ENCODE results near the gene ENTPD2. TPM values are rescaled to one million over a fixed set of nuclear protein-coding genes. Genes with fewer than 3 reads are reported as not detected.

The ENTPD2 gene
- total RNA-seq, result not detected

DNA sequence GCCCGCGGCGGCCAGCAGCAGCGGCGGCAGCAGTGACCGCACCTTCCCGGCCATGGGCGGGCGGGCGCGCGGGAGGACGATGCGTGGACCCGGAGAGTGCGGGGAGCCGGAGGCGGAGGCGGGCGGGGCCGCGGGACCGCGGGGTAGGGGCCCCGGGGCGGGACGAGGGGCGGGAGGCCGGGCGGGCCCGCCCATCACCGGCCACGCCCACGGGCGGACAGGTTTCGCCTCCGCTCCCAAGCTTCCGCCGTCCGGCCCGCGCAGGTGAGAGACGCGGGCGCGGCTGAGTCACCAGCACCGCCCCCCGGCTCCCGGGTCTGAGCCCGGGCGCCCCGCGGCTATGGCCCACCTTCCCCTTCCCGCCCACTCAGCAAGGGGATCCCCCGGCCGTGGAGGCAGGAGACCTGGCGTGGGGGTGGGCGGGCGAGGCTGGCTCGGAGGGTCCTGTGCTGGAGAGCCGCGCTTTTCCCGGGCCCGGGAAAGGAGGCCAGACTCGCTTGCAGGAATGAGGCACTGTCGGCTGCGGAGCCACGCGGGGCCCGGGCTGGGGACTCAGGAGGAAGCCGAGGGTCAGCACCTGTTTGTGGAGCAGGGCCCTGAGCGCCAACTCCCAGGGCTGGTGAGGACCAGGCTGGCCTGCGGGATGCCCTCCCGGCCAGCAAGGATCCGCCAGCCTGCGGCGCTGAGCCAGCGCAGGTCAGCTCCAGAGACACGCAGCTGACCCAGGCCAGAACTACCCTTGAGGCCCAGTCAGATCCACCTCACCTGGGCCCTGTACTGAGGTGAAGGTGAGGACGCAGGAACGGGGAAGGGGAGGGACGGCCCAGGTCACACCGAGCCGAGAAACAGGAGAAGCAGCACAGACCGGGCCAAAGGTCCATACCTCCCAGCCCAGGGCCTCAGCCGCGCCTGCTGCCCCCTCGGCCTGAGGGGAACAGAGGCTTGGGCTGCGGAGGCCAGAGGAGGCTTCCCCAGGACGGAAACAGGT lies at the start of gene ENTPD2:
Gene ENTPD2 (minus strand): TSS at position 118 of the 988 bp plus-strand sequence. CDS start 64 bp downstream, at position 54.
- Mint-ChIP-seq H3K9me3 (no peaks in the 10 kb centered on the region), H3K4me3 (no peak within 1 kb of the TSS), H3K27ac (no peak within 1 kb of the TSS), H3K36me3 (no peaks in the 10 kb centered on the region), H3K27me3 (peaks cover 8 to 11% of the 10 kb centered on the region in 2 donors), H3K4me1 (ENCODE audit: low read depth in 2 of 2) (peaks cover 0 to 6% of the 10 kb centered on the region in 2 donors)
- ATAC-seq (peak; percentile 42 to 75), DNase-seq (ENCODE audit: low spot score) (no peak)

DNA sequence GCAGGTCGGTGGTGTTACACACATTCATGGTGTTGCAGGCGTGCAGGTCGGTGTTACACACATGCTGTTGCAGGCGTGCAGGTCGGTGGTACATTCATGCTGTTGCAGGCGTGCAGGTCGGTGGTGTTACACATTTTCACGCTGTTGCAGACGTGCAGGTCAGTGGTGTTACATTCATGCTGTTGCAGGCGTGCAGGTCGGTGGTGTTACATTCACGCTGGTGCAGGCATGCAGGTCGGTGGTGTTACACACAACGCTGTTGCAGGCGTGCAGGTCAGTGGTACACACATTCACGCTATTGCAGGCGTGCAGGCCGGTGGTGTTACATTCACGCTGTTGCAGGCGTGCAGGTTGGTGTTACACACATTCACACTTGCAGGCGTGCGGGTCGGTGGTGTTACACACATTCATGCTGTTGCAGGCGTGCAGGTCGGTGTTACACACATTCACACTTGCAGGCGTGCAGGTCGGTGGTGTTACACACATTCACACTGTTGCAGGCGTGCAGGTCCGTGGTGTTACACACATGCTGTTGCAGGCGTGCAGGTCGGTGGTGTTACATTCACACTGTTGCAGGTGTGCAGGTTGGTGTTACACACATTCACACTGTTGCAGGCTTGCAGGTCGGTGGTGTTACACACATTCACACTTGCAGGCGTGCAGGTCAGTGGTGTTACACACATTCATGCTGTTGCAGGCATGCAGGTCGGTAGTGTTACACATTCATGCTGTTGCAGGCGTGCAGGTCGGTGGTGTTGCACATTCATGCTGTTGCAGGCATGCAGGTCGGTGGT lies 49.5 kb upstream of the ENTPD2 start:
- Mint-ChIP-seq H3K4me3 (no peak overlapping the region), H3K4me1 (ENCODE audit: low read depth in 2 of 2) (peaks cover 0 to 4% of the 10 kb centered on the region in 2 donors), H3K36me3 (peaks cover 7% of the 10 kb centered on the region), H3K27me3 (no peaks in the 10 kb centered on the region), H3K27ac (no peak overlapping the region), H3K9me3 (no peaks in the 10 kb centered on the region)
- ATAC-seq (no peak), DNase-seq (ENCODE audit: low spot score) (no peak)

DNA sequence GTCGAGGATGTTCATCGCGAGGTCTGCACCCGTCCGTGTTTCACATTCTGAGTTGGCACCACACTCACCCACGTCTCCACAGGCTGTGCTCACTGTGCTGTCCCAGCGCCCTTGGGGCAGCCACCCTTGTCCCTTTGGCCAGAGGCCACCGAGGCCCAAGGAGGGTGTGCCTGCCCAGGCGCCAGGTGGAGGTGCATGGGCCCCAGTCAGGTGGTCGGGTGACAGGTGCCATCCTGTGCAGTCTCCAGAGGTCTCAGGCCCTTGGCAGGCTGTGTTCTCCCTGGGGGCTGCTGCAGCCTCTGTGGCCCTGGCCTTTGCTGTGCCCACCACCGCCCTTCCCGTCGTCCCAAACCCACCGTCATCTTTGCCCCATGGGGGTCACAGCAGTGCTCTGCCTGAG lies 45.4 kb upstream of the ENTPD2 start:
- Mint-ChIP-seq H3K9me3 (no peaks in the 10 kb centered on the region), H3K27ac (no peak overlapping the region), H3K4me3 (no peak overlapping the region), H3K36me3 (peaks cover 6% of the 10 kb centered on the region), H3K4me1 (ENCODE audit: low read depth in 2 of 2) (peaks cover 17% of the 10 kb centered on the region in 2 donors), H3K27me3 (no peaks in the 10 kb centered on the region)
- DNase-seq (ENCODE audit: low spot score) (no peak), ATAC-seq (no peak)

DNA sequence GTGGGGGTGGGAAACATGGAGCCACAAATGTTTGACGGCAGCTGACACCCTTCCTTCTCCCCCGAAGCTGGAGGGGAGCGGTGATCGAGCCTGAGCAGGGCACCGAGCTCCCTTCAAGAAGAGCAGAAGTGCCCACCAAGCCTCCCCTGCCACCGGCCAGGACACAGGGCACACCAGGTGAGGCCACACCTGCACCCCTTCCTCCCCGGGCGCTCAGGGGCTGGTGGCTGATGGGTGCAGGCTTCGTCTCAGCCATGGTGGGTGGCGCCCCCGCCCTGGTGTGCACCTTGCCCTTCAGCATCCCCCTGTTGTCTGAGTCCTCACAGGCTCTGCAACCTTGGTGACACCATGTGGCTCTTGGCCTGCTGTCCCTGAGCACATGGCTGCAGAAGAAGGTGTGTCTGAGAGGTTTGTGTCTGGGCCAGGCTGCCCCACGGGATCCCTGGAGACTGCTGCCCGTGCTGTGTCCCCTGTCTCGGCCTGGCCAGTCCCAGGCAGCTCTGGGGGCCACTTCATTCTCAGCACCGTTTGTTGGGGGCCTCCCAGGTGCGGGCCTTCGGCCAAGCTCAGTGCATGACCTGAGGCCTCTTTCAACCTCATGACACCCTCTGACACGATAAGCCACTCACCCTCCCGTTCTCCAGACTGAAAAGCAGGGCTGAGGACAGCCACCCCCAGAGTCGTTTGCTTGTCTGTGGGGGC lies 44.1 kb upstream of the ENTPD2 start:
- no peaks in the 10 kb centered on the region for H3K9me3 Mint-ChIP-seq
- no peak for ATAC-seq
- H3K27ac Mint-ChIP-seq, result no peak overlapping the region
- no peaks in the 10 kb centered on the region for H3K27me3 Mint-ChIP-seq
- H3K36me3 Mint-ChIP-seq, result no peaks in the 10 kb centered on the region
- H3K4me3 Mint-ChIP-seq, result no peak overlapping the region
- no peak for DNase-seq (ENCODE audit: low spot score)
- H3K4me1 Mint-ChIP-seq (ENCODE audit: low read depth in 2 of 2), result peaks cover 17% of the 10 kb centered on the region in 2 donors

DNA sequence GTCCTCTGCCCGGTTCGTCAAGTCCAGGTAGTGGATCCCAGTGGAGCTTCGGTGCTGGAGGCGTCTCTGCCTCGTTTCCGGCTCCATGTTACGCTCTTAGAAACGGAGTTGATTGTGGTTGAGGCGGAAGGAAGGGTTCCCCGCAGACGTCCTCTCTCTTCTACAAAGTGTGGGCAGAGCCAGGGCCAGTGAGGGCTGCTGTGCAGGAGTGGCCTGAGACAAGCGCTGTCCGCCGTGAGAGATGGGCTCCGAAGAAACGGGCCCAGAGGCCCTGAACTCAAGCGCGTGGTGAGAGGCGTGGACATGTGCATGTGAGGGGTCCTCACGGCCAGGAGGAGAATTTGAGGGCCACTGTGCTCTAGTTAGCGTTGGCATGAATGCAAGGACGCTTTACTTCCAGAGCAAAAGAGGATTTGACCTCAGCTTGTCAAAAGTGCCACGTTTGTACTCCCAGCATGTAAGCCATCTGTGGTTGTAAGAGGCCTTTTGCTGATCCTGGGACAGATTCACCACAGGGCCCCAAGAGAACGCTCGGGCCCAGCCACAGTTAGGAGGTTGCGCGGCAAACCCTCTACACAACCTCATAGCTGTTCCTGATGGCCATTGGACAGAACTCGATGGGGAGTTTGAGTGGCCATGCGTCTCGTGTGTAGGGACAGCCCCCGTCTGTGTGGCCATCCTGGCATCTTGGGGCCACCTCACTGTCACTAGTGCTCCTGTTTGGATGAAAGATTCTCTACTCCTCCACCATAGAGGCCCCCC lies 43.1 kb upstream of the ENTPD2 start:
- Mint-ChIP-seq H3K4me1 (ENCODE audit: low read depth in 2 of 2) (peaks cover 17% of the 10 kb centered on the region in 2 donors), H3K27me3 (no peaks in the 10 kb centered on the region), H3K27ac (peak overlapping the region; percentile 83), H3K9me3 (no peaks in the 10 kb centered on the region), H3K4me3 (peak overlapping the region; percentile 82), H3K36me3 (no peaks in the 10 kb centered on the region)
- DNase-seq (ENCODE audit: low spot score) (no peak), ATAC-seq (no peak)

DNA sequence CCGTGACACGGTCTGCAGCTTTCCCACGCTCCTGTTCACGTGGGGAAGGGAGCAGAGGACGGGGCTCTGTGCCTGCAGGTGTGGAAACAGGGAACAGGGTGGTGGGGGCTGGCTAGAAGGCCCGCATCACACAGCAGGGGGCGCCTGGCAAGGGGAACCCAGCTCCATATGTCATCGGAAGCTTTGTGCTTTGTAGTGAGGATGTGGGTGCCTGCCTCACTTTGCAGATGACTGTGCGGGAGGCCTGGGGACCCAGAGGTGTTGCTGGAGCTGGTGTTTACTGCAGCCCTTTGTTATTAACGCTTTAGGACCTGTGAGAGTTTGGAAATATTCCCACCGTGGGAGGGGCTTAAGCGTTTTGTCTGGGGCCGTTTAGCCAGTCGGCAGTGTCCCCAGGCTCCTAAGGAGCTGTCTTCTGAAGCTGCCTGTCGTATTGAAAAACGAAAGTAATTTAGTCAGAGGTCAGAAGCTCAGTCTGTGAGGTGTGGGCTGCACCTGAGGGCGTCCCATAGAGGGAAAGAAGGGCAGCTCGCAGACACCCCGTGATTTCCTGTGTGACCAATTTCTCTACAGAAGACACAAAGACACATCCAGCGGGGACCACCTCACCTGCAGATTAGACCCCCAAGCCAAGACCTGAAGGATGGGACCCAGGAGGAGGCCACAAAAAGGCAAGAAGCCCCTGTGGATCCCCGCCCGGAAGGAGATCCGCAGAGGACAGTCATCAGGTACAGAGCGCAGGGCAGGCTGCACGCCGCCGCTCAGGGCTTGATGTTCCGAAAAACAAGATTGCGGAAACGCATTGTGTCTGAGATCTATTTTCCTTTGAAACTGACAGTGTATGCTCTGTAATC lies 42.0 kb upstream of the ENTPD2 start:
- DNase-seq (ENCODE audit: low spot score) (peak; percentile 87), ATAC-seq (peak; percentile 96 to 97)
- peak overlapping the region; percentile 82 for H3K4me3 Mint-ChIP-seq
- H3K36me3 Mint-ChIP-seq, result no peaks in the 10 kb centered on the region
- H3K27ac Mint-ChIP-seq, result peak overlapping the region; percentile 83
- peaks cover 17 to 20% of the 10 kb centered on the region in 2 donors for H3K4me1 Mint-ChIP-seq (ENCODE audit: low read depth in 2 of 2)
- no peaks in the 10 kb centered on the region for H3K27me3 Mint-ChIP-seq
- no peaks in the 10 kb centered on the region for H3K9me3 Mint-ChIP-seq

DNA sequence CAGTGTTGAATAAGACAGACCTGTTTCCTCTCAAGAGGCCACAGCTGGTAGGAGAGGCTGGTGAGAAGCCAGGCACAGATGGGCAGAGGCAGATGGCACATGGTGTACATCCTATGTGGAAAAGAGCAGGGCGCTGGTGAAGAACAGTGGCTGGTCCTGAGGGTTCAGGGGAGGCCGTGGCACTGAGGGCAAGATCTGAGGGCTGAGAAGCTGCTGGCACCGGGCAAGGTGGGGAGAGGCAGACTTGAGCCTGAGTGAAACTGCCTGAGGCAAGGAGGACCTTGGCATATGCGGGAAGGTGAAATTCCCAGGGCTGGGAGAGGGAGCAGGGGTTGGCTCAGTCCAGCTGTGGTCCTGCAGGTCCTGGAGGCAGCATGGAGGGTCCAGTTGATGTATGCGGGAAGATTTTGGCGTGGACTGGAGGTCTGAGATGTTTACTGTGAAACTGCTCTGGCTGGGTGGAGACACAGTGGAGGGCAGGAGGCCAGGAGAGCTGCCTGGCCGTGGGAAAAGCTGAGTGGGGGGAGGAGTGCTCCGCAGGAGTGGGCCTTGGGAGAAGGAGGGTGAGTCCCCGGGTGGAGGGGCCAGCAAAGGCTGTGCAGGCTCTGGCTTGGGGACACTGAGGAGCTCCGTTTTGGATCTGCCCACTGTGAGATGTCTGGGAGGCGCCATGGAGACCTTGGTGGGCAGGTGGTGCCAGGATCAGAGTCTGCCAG lies 35.5 kb upstream of the ENTPD2 start:
- no peak for ATAC-seq
- Mint-ChIP-seq H3K4me3 (no peak overlapping the region), H3K27ac (peak overlapping the region; percentile 43 to 76)

DNA sequence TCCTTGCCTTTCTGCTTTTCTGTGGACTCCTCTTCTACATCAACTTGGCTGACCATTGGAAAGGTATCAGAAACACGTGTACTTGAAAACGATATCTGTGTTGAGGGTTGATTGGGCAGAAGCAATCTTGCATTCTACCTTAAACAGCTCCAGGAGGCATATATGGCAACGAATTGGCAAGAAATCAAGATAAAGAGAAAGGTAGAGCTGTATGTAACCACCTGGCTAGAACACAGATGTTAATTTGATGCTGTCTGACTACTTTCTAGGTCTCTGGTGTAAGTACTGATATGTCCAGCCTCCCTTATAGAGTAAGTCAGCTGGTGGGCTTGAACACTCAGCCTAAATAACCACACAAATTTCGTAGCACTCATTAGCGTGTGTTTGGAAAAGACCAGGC lies 34.3 kb upstream of the ENTPD2 start:
- H3K4me3 Mint-ChIP-seq, result peak overlapping the region; percentile 79
- no peaks in the 10 kb centered on the region for H3K27me3 Mint-ChIP-seq
- no peaks in the 10 kb centered on the region for H3K36me3 Mint-ChIP-seq
- H3K27ac Mint-ChIP-seq, result peak overlapping the region; percentile 76 to 77
- DNase-seq (ENCODE audit: low spot score) (no peak), ATAC-seq (no peak)
- no peaks in the 10 kb centered on the region for H3K9me3 Mint-ChIP-seq
- H3K4me1 Mint-ChIP-seq (ENCODE audit: low read depth in 2 of 2), result peaks cover 23 to 32% of the 10 kb centered on the region in 2 donors

More for the DNA sequence above, 35.5 kb upstream of the ENTPD2 start:
- peaks cover 23 to 32% of the 10 kb centered on the region in 2 donors for H3K4me1 Mint-ChIP-seq (ENCODE audit: low read depth in 2 of 2)
- no peak for DNase-seq (ENCODE audit: low spot score)
- H3K27me3 Mint-ChIP-seq, result no peaks in the 10 kb centered on the region
- H3K36me3 Mint-ChIP-seq, result no peaks in the 10 kb centered on the region
- H3K9me3 Mint-ChIP-seq, result no peaks in the 10 kb centered on the region

DNA sequence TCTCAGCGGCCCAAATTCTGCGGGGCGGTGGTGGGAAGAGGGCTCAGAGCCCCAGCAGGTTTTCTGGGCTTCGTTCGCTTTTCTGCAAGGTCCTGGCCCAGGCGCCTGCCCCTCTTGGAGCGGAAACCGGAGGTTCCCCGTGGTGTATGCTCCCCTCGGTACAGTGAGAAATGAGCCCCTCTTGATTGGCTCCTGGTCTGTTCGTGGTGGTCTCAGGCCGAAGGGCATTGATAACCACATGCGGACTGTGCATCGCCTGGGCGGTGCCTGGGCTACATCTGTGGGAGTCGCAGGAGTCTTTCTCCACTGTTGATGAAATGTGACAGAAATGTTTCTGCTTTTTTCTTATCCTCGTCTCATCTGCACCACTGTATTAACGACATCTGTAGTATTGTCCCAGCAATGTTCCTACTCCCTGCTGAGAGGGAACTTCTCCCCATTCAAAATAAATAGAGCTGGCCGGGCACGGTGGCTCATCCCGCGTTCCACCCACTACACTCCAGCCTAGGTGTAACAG lies 33.6 kb upstream of the ENTPD2 start:
- no peaks in the 10 kb centered on the region for H3K36me3 Mint-ChIP-seq
- H3K9me3 Mint-ChIP-seq, result no peaks in the 10 kb centered on the region
- H3K27ac Mint-ChIP-seq, result peak overlapping the region; percentile 76 to 77
- ATAC-seq (peak in 1 of 2 donors; percentile 2), DNase-seq (ENCODE audit: low spot score) (no peak)
- peak overlapping the region; percentile 79 for H3K4me3 Mint-ChIP-seq
- H3K4me1 Mint-ChIP-seq (ENCODE audit: low read depth in 2 of 2), result peaks cover 23 to 32% of the 10 kb centered on the region in 2 donors
- no peaks in the 10 kb centered on the region for H3K27me3 Mint-ChIP-seq

DNA sequence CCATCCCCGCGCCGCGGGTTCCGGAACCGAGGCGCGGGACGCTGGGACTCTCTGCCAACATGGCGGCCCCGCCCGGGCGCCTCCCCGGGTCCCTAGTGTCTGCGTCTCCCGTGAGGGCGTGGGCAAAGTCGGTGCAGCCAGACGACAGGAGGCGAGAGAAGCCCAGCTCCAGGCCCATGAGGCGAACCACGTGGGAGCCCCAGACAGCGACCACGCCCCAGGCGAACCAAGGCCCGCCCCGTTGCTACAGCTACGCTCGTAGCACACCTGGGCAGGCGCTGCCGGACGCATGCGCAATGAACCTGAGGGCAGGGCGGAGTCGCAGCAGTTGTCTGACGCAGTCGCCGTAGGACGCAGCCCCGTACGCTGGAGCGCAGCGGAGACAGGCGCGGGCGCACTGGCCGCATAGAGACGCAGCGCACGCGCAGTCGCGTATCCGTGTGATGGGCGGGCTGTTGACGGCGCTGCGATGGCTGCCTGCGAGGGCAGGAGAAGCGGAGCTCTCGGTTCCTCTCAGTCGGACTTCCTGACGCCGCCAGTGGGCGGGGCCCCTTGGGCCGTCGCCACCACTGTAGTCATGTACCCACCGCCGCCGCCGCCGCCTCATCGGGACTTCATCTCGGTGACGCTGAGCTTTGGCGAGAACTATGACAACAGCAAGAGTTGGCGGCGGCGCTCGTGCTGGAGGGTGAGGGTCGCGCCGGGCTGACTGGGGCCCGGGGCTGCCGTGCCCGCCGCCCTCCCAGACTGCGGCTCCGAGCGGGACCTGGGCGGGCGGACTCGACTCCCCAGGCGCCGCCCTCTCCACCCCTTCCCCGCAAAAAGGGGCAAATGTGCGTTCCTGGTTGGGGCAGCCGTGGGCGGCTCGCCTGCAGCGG lies 32.9 kb upstream of the ENTPD2 start, which contains the start of gene MAN1B1:
Gene MAN1B1 (plus strand): TSS at position 455 of the 878 bp plus-strand sequence. CDS start 15 bp downstream, at position 470.
- Mint-ChIP-seq H3K27me3 (no peaks in the 10 kb centered on the region), H3K4me3 (peak within 1 kb of the TSS; percentile 95), H3K27ac (peak within 1 kb of the TSS; percentile 87 to 92), H3K4me1 (ENCODE audit: low read depth in 2 of 2) (peaks cover 23 to 32% of the 10 kb centered on the region in 2 donors), H3K36me3 (no peaks in the 10 kb centered on the region), H3K9me3 (no peaks in the 10 kb centered on the region)
- DNase-seq (ENCODE audit: low spot score) (peak; percentile 100), ATAC-seq (peak; percentile 93 to 94)

Measured in natural killer cell treated with Interleukin-12 subunit alpha and Interleukin-12 subunit beta and Interleukin-15 and Interleukin-18, amount 100 ng/mL, for 72 hours (primary cell).